ENCODE measurements around the gene BUB3.
"Not testable (repeated sequence)": the region's sequence is repeated elsewhere in the genome, so short reads cannot be mapped to it uniquely, and the experiment has no call there.

Gene BUB3

DNA sequence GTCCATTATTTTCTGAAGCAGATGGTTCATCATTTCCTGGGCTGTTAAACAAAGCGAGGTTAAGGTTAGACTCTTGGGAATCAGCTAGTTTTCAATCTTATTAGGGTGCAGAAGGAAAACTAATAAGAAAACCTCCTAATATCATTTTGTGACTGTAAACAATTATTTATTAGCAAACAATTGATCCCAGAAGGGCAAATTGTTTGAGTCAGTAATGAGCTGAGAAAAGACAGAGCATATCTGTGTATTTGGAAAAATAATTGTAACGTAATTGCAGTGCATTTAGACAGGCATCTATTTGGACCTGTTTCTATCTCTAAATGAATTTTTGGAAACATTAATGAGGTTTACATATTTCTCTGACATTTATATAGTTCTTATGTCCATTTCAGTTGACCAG, 10.1 kb downstream of the BUB3 start:
- H3K4me3 ChIP-seq (ENCODE audit: low read length): no peak overlapping the region
- H3K27me3 ChIP-seq (ENCODE audit: control insufficient read depth, insufficient read depth, low read length): no peaks in the 10 kb centered on the region
- no peak overlapping the region for H3K4me2 ChIP-seq (ENCODE audit: low read length)
- no peak overlapping the region for H3K9ac ChIP-seq (ENCODE audit: low read depth, low read length)
- H3K4me1 ChIP-seq (ENCODE audit: control insufficient read depth, insufficient read depth, low read length): no peaks in the 10 kb centered on the region
- no peaks in the 10 kb centered on the region for H3K9me3 ChIP-seq (replicated peaks; ENCODE audit: low read length)
- H3K36me3 ChIP-seq (ENCODE audit: insufficient read depth, low read length): peaks cover 88% of the 10 kb centered on the region

- Histone ChIP-seq H3K9ac (ENCODE audit: low read depth, low read length) (no peak overlapping the region), H3K36me3 (ENCODE audit: insufficient read depth, low read length) (peaks cover 87% of the 10 kb centered on the region), H3K9me3 (replicated peaks; ENCODE audit: low read length) (no peaks in the 10 kb centered on the region), H3K27me3 (ENCODE audit: control insufficient read depth, insufficient read depth, low read length) (no peaks in the 10 kb centered on the region), H3K4me1 (ENCODE audit: control insufficient read depth, insufficient read depth, low read length) (no peaks in the 10 kb centered on the region), H3K4me3 (ENCODE audit: low read length) (no peak overlapping the region), H3K4me2 (ENCODE audit: low read length) (no peak overlapping the region)
Measured at GRCh38 chr10:123165445-123166072, 11.4 kb downstream of the BUB3 start.

- no peak overlapping the region for H3K4me2 ChIP-seq (ENCODE audit: low read length)
- H3K27me3 ChIP-seq (ENCODE audit: control insufficient read depth, insufficient read depth, low read length): no peaks in the 10 kb centered on the region
- peaks cover 84% of the 10 kb centered on the region for H3K36me3 ChIP-seq (ENCODE audit: insufficient read depth, low read length)
- H3K4me1 ChIP-seq (ENCODE audit: control insufficient read depth, insufficient read depth, low read length): no peaks in the 10 kb centered on the region
- H3K4me3 ChIP-seq (ENCODE audit: low read length): no peak overlapping the region
- H3K9ac ChIP-seq (ENCODE audit: low read depth, low read length): no peak overlapping the region
- no peaks in the 10 kb centered on the region for H3K9me3 ChIP-seq (replicated peaks; ENCODE audit: low read length)
Measured at GRCh38 chr10:123166618-123167017, 12.4 kb downstream of the BUB3 start.

- Histone ChIP-seq H3K27me3 (ENCODE audit: control insufficient read depth, insufficient read depth, low read length) (no peaks in the 10 kb centered on the region), H3K36me3 (ENCODE audit: insufficient read depth, low read length) (peaks cover 41% of the 10 kb centered on the region), H3K4me1 (ENCODE audit: control insufficient read depth, insufficient read depth, low read length) (no peaks in the 10 kb centered on the region), H3K4me2 (ENCODE audit: low read length) (no peak overlapping the region), H3K4me3 (ENCODE audit: low read length) (no peak overlapping the region), H3K9me3 (replicated peaks; ENCODE audit: low read length) (no peaks in the 10 kb centered on the region), H3K9ac (ENCODE audit: low read depth, low read length) (no peak overlapping the region)
Measured at GRCh38 chr10:123170961-123171360, 16.8 kb downstream of the BUB3 start.

- H3K4me3 ChIP-seq (ENCODE audit: low read length); H3K4me1 ChIP-seq (ENCODE audit: control insufficient read depth, insufficient read depth, low read length); H3K9ac ChIP-seq (ENCODE audit: low read depth, low read length); H3K9me3 ChIP-seq (replicated peaks; ENCODE audit: low read length); H3K27me3 ChIP-seq (ENCODE audit: control insufficient read depth, insufficient read depth, low read length); H3K4me2 ChIP-seq (ENCODE audit: low read length): not testable (repeated sequence)
- peaks cover 37% of the 10 kb centered on the region for H3K36me3 ChIP-seq (ENCODE audit: insufficient read depth, low read length)
Measured at GRCh38 chr10:123171616-123172015, 17.4 kb downstream of the BUB3 start.

GRCh38 chr10:123175389-123176387, 21.5 kb downstream of the BUB3 start:
- no peak overlapping the region for H3K4me3 ChIP-seq (ENCODE audit: low read length)
- H3K27me3 ChIP-seq (ENCODE audit: control insufficient read depth, insufficient read depth, low read length): no peaks in the 10 kb centered on the region
- no peaks in the 10 kb centered on the region for H3K4me1 ChIP-seq (ENCODE audit: control insufficient read depth, insufficient read depth, low read length)
- H3K4me2 ChIP-seq (ENCODE audit: low read length): no peak overlapping the region
- peaks cover 11% of the 10 kb centered on the region for H3K36me3 ChIP-seq (ENCODE audit: insufficient read depth, low read length)
- no peak overlapping the region for H3K9ac ChIP-seq (ENCODE audit: low read depth, low read length)
- no peaks in the 10 kb centered on the region for H3K9me3 ChIP-seq (replicated peaks; ENCODE audit: low read length)

GRCh38 chr10:123178390-123178789, 24.2 kb downstream of the BUB3 start:
- not testable (repeated sequence) for H3K4me2 ChIP-seq (ENCODE audit: low read length); H3K36me3 ChIP-seq (ENCODE audit: insufficient read depth, low read length); H3K4me1 ChIP-seq (ENCODE audit: control insufficient read depth, insufficient read depth, low read length); H3K27me3 ChIP-seq (ENCODE audit: control insufficient read depth, insufficient read depth, low read length); H3K9me3 ChIP-seq (replicated peaks; ENCODE audit: low read length); H3K4me3 ChIP-seq (ENCODE audit: low read length); H3K9ac ChIP-seq (ENCODE audit: low read depth, low read length)

- Histone ChIP-seq H3K4me2 (ENCODE audit: low read length) (no peak overlapping the region), H3K4me1 (ENCODE audit: control insufficient read depth, insufficient read depth, low read length) (no peaks in the 10 kb centered on the region), H3K27me3 (ENCODE audit: control insufficient read depth, insufficient read depth, low read length) (no peaks in the 10 kb centered on the region), H3K9ac (ENCODE audit: low read depth, low read length) (no peak overlapping the region), H3K36me3 (ENCODE audit: insufficient read depth, low read length) (peaks cover 6% of the 10 kb centered on the region), H3K9me3 (replicated peaks; ENCODE audit: low read length) (peaks cover 3% of the 10 kb centered on the region), H3K4me3 (ENCODE audit: low read length) (no peak overlapping the region)
Measured at GRCh38 chr10:123180101-123181090, 26.2 kb downstream of the BUB3 start.

DNA sequence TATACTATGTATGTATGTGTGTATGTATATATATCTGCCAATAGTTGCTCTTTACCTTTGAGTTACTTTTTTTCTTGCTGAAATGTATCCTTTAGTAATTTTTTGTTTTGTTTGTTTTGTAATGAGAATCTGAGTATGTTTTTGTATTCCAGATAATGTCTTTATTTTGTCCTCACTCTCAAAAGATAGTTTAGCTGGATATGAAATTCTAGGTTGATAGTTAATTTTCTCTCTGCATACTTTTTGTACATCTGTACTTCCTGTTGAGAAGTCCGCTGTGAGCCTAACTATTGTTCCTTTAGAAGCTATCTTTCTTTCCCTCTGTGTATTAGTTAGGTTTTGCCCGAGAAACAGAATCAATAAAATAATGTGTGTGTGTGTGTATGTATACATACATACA, 29.5 kb downstream of the BUB3 start:
- Histone ChIP-seq H3K4me3 (ENCODE audit: low read length) (no peak overlapping the region), H3K4me1 (ENCODE audit: control insufficient read depth, insufficient read depth, low read length) (no peaks in the 10 kb centered on the region)

GRCh38 chr10:123187781-123188180, 33.6 kb downstream of the BUB3 start:
- Histone ChIP-seq H3K9ac (ENCODE audit: low read depth, low read length) (no peak overlapping the region), H3K27me3 (ENCODE audit: control insufficient read depth, insufficient read depth, low read length) (no peaks in the 10 kb centered on the region), H3K4me2 (ENCODE audit: low read length) (no peak overlapping the region), H3K36me3 (ENCODE audit: insufficient read depth, low read length) (peaks cover 5% of the 10 kb centered on the region), H3K4me1 (ENCODE audit: control insufficient read depth, insufficient read depth, low read length) (no peaks in the 10 kb centered on the region), H3K4me3 (ENCODE audit: low read length) (no peak overlapping the region), H3K9me3 (replicated peaks; ENCODE audit: low read length) (peaks cover 3% of the 10 kb centered on the region)

More for the DNA sequence above, 29.5 kb downstream of the BUB3 start:
- no peaks in the 10 kb centered on the region for H3K27me3 ChIP-seq (ENCODE audit: control insufficient read depth, insufficient read depth, low read length)
- no peak overlapping the region for H3K9ac ChIP-seq (ENCODE audit: low read depth, low read length)
- H3K36me3 ChIP-seq (ENCODE audit: insufficient read depth, low read length): peaks cover 5% of the 10 kb centered on the region
- no peak overlapping the region for H3K4me2 ChIP-seq (ENCODE audit: low read length)
- peaks cover 3% of the 10 kb centered on the region for H3K9me3 ChIP-seq (replicated peaks; ENCODE audit: low read length)

- Histone ChIP-seq H3K9me3 (replicated peaks; ENCODE audit: low read length) (no peaks in the 10 kb centered on the region), H3K4me2 (ENCODE audit: low read length) (no peak overlapping the region), H3K27me3 (ENCODE audit: control insufficient read depth, insufficient read depth, low read length) (no peaks in the 10 kb centered on the region), H3K9ac (ENCODE audit: low read depth, low read length) (no peak overlapping the region), H3K4me1 (ENCODE audit: control insufficient read depth, insufficient read depth, low read length) (no peaks in the 10 kb centered on the region), H3K36me3 (ENCODE audit: insufficient read depth, low read length) (peaks cover 3% of the 10 kb centered on the region), H3K4me3 (ENCODE audit: low read length) (no peak overlapping the region)
Measured at GRCh38 chr10:123191886-123192285, 37.7 kb downstream of the BUB3 start.
